H9 (cell line): ENCODE measurements around the gene SACM1L. TPM values are rescaled to one million over a fixed set of nuclear protein-coding genes. Genes with fewer than 3 reads are reported as not detected.

Experiments
- DNase-seq: peaks from one replicate; pipeline ENCODE4 v3.0.0-alpha.2; 2017
- H2AFZ ChIP-seq: one replicate; pipeline ENCODE4 v1.6.1; 2013; ENCODE audit warnings: mild to moderate bottlenecking, low read length, control low read depth, moderate library complexity
- H2AK5ac ChIP-seq: 2 replicates; pipeline ENCODE4 v1.6.1; 2013; ENCODE audit warnings: low read length, control low read depth, mixed read lengths; ENCODE audit not compliant: insufficient read length
- H2BK120ac ChIP-seq: one replicate; pipeline ENCODE4 v1.6.1; 2013; ENCODE audit warnings: low read depth, mild to moderate bottlenecking, low read length, control low read depth, inconsistent platforms; ENCODE audit not compliant: poor library complexity, severe bottlenecking
- H2BK12ac ChIP-seq: 2 replicates; pipeline ENCODE4 v1.6.1; 2013; ENCODE audit warnings: low read length, control low read depth, mixed read lengths, low read depth; ENCODE audit not compliant: insufficient read length
- H2BK15ac ChIP-seq: 2 replicates; pipeline ENCODE4 v1.6.1; 2013; ENCODE audit warnings: low read depth, low read length, control low read depth
- H2BK20ac ChIP-seq: one replicate; pipeline ENCODE4 v1.6.1; 2013; ENCODE audit warnings: low read depth, mild to moderate bottlenecking, low read length, control low read depth, inconsistent platforms; ENCODE audit not compliant: poor library complexity, severe bottlenecking
- H2BK5ac ChIP-seq: 2 replicates; pipeline ENCODE4 v1.6.1; 2013; ENCODE audit warnings: low read length, control low read depth, mixed read lengths; ENCODE audit not compliant: insufficient read length
- H3K14ac ChIP-seq: 2 replicates; pipeline ENCODE4 v1.6.1; 2013; ENCODE audit warnings: low read length, control low read depth; ENCODE audit not compliant: insufficient read depth
- H3K18ac ChIP-seq: 2 replicates; pipeline ENCODE4 v1.6.1; 2013; ENCODE audit warnings: low read depth, mild to moderate bottlenecking, mixed read lengths, low read length, control low read depth; ENCODE audit not compliant: insufficient read length
- H3K23ac ChIP-seq: 2 replicates; pipeline ENCODE4 v1.6.1; 2013; ENCODE audit warnings: low read length, control low read depth, mixed read lengths, low read depth; ENCODE audit not compliant: insufficient read length
- H3K23me2 ChIP-seq: 2 replicates; pipeline ENCODE4 v1.6.1; 2013; ENCODE audit warnings: low read depth, mild to moderate bottlenecking, mixed read lengths, low read length, control low read depth; ENCODE audit not compliant: insufficient read length, poor library complexity, severe bottlenecking
- H3K27ac ChIP-seq: 2 replicates; pipeline ENCODE4 v1.5.1; 2013; ENCODE audit warnings: low read length, control low read depth, mixed read lengths, low read depth; ENCODE audit not compliant: insufficient read length
- H3K27me3 ChIP-seq: 2 replicates; pipeline ENCODE4 v1.6.1; 2013; ENCODE audit warnings: low read length, control low read depth, inconsistent platforms; ENCODE audit not compliant: insufficient read depth
- H3K4ac ChIP-seq: 2 replicates; pipeline ENCODE4 v1.6.1; 2013; ENCODE audit warnings: low read depth, mild to moderate bottlenecking, control low read depth, inconsistent platforms, low read length, moderate library complexity
- H3K4me1 ChIP-seq: 2 replicates; pipeline ENCODE4 v1.6.1; 2013; ENCODE audit warnings: low read length, control low read depth, inconsistent platforms; ENCODE audit not compliant: insufficient read depth
- H3K4me2 ChIP-seq: 2 replicates; pipeline ENCODE4 v1.6.1; 2013; ENCODE audit warnings: low read length, control low read depth, mixed read lengths; ENCODE audit not compliant: insufficient read length, insufficient read depth
- H3K56ac ChIP-seq: 2 replicates; pipeline ENCODE4 v1.6.1; 2013; ENCODE audit warnings: low read depth, mild to moderate bottlenecking, mixed read lengths, low read length, control low read depth; ENCODE audit not compliant: insufficient read length
- H3K79me1 ChIP-seq: 2 replicates; pipeline ENCODE4 v1.6.1; 2013; ENCODE audit warnings: low read depth, mild to moderate bottlenecking, moderate library complexity, low read length, control low read depth, inconsistent platforms; ENCODE audit not compliant: insufficient read depth, poor library complexity, severe bottlenecking
- H3K79me2 ChIP-seq: 2 replicates; pipeline ENCODE4 v1.6.1; 2013; ENCODE audit warnings: low read length, control low read depth, inconsistent platforms; ENCODE audit not compliant: insufficient read depth
- H3K9ac ChIP-seq: 2 replicates; pipeline ENCODE4 v1.6.1; 2013; ENCODE audit warnings: low read length, control low read depth, mixed read lengths; ENCODE audit not compliant: insufficient read length; ENCODE audit errors: extremely low read depth
- H3K9me3 ChIP-seq: one replicate; pipeline ENCODE4 v1.6.1; 2013; ENCODE audit warnings: low read depth, low read length, inconsistent platforms; ENCODE audit not compliant: control insufficient read depth
- H3T11ph ChIP-seq: one replicate; pipeline ENCODE4 v1.6.1; 2013; ENCODE audit warnings: mild to moderate bottlenecking, low read length, control low read depth, inconsistent platforms
- H4K20me1 ChIP-seq: one replicate; pipeline ENCODE4 v1.6.1; 2013; ENCODE audit not compliant: control insufficient read depth, insufficient read length, insufficient read depth
- H4K5ac ChIP-seq: 2 replicates; pipeline ENCODE4 v1.6.1; 2013; ENCODE audit warnings: low read depth, mild to moderate bottlenecking, mixed read lengths, low read length, control low read depth; ENCODE audit not compliant: insufficient read length
- H4K8ac ChIP-seq: replicated peaks from 2 replicates; pipeline ENCODE4 v1.6.1; 2013; ENCODE audit warnings: low read length, control low read depth, mixed read lengths, low read depth; ENCODE audit not compliant: insufficient read length
- H4K91ac ChIP-seq: 2 replicates; pipeline ENCODE4 v1.6.1; 2013; ENCODE audit warnings: low read depth, mild to moderate bottlenecking, moderate library complexity, mixed read lengths, low read length, control low read depth; ENCODE audit not compliant: insufficient read length
- H3K27ac Mint-ChIP-seq, 3 experiments: 2 replicates in 2 of 3; 3 replicates in 1 of 3; pipeline ENCODE4 v1.8.0; 2020 to 2021; ENCODE audit warnings: mixed read lengths in 3 of 3, mild to moderate bottlenecking in 1 of 3, moderate library complexity in 1 of 3
- H3K27me3 Mint-ChIP-seq: 2 replicates; pipeline ENCODE4 v1.8.0; 2021; ENCODE audit warnings: low read depth, mild to moderate bottlenecking, moderate library complexity, mixed read lengths
- H3K36me3 Mint-ChIP-seq, 3 experiments: 2 replicates in 2 of 3; 3 replicates in 1 of 3; pipeline ENCODE4 v1.8.0; 2020 to 2021; ENCODE audit warnings: low read depth in 3 of 3, mixed read lengths in 3 of 3; ENCODE audit not compliant: insufficient read depth in 1 of 3
- H3K4me1 Mint-ChIP-seq, 2 experiments: 2 replicates each; pipeline ENCODE4 v1.8.0; 2020; ENCODE audit warnings: mixed read lengths in 2 of 2
- H3K4me3 Mint-ChIP-seq, 2 experiments: 2 replicates in 1 of 2; 3 replicates in 1 of 2; pipeline ENCODE4 v1.8.0; 2020 to 2021; ENCODE audit warnings: mild to moderate bottlenecking in 2 of 2, mixed read lengths in 2 of 2, moderate library complexity in 1 of 2
- H3K9me3 Mint-ChIP-seq, 2 experiments: 2 replicates in 1 of 2; 3 replicates in 1 of 2; pipeline ENCODE4 v1.8.0; 2020; ENCODE audit warnings: mild to moderate bottlenecking in 2 of 2, mixed read lengths in 2 of 2, moderate library complexity in 1 of 2
- WGBS: extraction: QIAGEN DNeasy Blood & Tissue Kit; methylation state at CpG from one replicate; pipeline ENCODE4 v1.1.7; 2013; ENCODE audit warnings: missing lambda C conversion rate, low lambda C conversion rate, mixed read lengths; ENCODE audit not compliant: insufficient read length; ENCODE audit errors: extremely low coverage; 5-methylcytosine and 5-hydroxymethylcytosine counted together
- total RNA-seq: library from RNA; stranded (reverse); gene quantifications from 2 replicates; pipeline ENCODE4 v1.2.1, GENCODE V29; 2021
- TF ChIP-seq, protein P1 (sequence below): fragments of 200-600 bp; sonication (generic); conservative IDR thresholded peaks from 3 replicates; pipeline ENCODE4 v1.8.0; 2021; ENCODE audit warnings: antibody characterized with exemption, mild to moderate bottlenecking

SACM1L gene
- total RNA-seq, 1 experiment from 2014 or later, result 52.8 TPM

DNA sequence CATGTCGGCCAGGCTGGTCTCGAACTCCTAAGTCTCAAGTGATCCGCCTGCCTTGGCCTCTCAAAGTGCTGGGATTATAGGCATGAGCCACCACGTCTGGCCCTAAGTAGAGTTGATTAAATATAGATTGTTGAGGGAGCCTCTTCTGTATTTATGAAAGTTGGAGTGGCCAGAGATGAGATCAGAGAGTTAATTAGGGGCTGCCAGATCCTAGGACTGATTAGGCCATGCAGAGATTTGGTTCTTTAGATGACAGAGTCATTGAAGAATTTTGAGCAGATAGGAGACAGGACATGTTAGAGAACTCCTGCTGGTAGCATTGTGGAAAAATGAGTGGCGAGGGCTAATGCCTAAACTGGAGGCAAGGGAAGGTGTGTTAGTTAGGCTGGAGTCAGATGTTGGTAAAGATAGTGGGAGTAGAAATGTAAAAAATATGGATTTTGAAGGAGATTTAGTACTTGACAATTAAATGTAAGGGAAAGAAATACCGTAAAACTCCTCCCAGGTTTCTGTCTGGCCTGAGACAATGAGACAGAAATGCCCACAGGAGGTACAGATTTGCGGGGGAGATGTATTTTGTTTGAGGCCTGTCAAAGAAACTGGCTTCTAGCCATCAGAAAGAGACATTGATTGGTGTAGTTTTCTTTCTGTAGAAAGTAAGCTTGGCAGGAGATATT, 23.4 kb downstream of the SACM1L start:
- peaks cover 2% of the 10 kb centered on the region for H4K20me1 ChIP-seq
- no peak overlapping the region for H3K18ac ChIP-seq
- WGBS, result 100% methylated on average over 1 of the region's 7 CpGs
- no peak overlapping the region for H4K5ac ChIP-seq
- no peaks in the 10 kb centered on the region for H3K27me3 Mint-ChIP-seq
- no peak overlapping the region for H2BK20ac ChIP-seq
- DNase-seq, result no peak
- no peak overlapping the region for H2BK5ac ChIP-seq
- H3K4me1 Mint-ChIP-seq, result peaks cover 0 to 3% of the 10 kb centered on the region in 2 experiments; a peak in 1 of 4 replicates
- no peak overlapping the region for H3K14ac ChIP-seq
- no peak overlapping the region for H3K23ac ChIP-seq
- no peaks in the 10 kb centered on the region for H3K79me2 ChIP-seq
- H2BK15ac ChIP-seq, result no peak overlapping the region
- no peak overlapping the region for H2AFZ ChIP-seq
- peaks cover 2% of the 10 kb centered on the region for H3K79me1 ChIP-seq
- no peaks in the 10 kb centered on the region for H3K9me3 Mint-ChIP-seq
- H3K27ac Mint-ChIP-seq, result peak overlapping the region in 2 of 3 experiments; percentile 8 to 53; a peak in 5 of 7 replicates
- no peaks in the 10 kb centered on the region for H3K23me2 ChIP-seq
- no peak overlapping the region for H4K8ac ChIP-seq
- H3K4me3 Mint-ChIP-seq, result no peak overlapping the region
- no peaks in the 10 kb centered on the region for H3K27me3 ChIP-seq
- H4K91ac ChIP-seq, result no peak overlapping the region
- no peaks in the 10 kb centered on the region for H3K9me3 ChIP-seq
- no peak overlapping the region for H2BK12ac ChIP-seq
- H3K4me1 ChIP-seq, result no peaks in the 10 kb centered on the region; the same call in 1 of the 2 replicates
- H3K4me2 ChIP-seq, result no peak overlapping the region
- H3K9ac ChIP-seq, result no peak overlapping the region
- H2BK120ac ChIP-seq, result no peak overlapping the region
- TF ChIP-seq, protein P1, sequence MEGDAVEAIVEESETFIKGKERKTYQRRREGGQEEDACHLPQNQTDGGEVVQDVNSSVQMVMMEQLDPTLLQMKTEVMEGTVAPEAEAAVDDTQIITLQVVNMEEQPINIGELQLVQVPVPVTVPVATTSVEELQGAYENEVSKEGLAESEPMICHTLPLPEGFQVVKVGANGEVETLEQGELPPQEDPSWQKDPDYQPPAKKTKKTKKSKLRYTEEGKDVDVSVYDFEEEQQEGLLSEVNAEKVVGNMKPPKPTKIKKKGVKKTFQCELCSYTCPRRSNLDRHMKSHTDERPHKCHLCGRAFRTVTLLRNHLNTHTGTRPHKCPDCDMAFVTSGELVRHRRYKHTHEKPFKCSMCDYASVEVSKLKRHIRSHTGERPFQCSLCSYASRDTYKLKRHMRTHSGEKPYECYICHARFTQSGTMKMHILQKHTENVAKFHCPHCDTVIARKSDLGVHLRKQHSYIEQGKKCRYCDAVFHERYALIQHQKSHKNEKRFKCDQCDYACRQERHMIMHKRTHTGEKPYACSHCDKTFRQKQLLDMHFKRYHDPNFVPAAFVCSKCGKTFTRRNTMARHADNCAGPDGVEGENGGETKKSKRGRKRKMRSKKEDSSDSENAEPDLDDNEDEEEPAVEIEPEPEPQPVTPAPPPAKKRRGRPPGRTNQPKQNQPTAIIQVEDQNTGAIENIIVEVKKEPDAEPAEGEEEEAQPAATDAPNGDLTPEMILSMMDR, result no peak
- no peak overlapping the region for H3K27ac ChIP-seq
- peaks cover 25 to 60% (median 60%) of the 10 kb centered on the region in 3 experiments; a peak in 6 of 7 replicates for H3K36me3 Mint-ChIP-seq
- H2AK5ac ChIP-seq, result no peak overlapping the region
- H3T11ph ChIP-seq, result no peak overlapping the region
- H3K4ac ChIP-seq, result no peak overlapping the region
- no peak overlapping the region for H3K56ac ChIP-seq
